K562 (cell line): ENCODE data around the gene MAU2. TPM values are rescaled to one million over a fixed set of nuclear protein-coding genes. Genes with fewer than 3 reads are reported as not detected.

Experiments used
- ATAC-seq: fragments of 200-7000 bp; cut with Tn5 transposase; 3 replicates; pipeline ENCODE4 v1.9.1; 2020; ENCODE audit warnings: moderate library complexity
- BruUV-seq: library from RNA; stranded (reverse); fragments of 400-500 nt; replicated peaks from 2 replicates; lab custom pipeline; 2021; lab: Mats Ljungman, UMichigan
- CTCF ChIA-PET: fragments of 300-600 bp; formaldehyde crosslinking; extraction: SDS; loops from one replicate; lab custom pipeline; 2021; ENCODE audit warnings: low intra/inter-chr PET ratio; lab: Yijun Ruan, JAX
- POLR2A ChIA-PET: fragments of 300-600, 350-650 bp; sonication (Branson Sonifier 250); formaldehyde crosslinking; extraction: SDS; loops from one replicate; lab custom pipeline; 2021; ENCODE audit warnings: antibody characterized with exemption, inconsistent platforms; lab: Yijun Ruan, JAX
- DNase-seq, 4 experiments: peaks; one replicate each; pipeline versions ENCODE4 v3.0.0 to v3.0.0-alpha.2; 2011 to 2018; ENCODE audit warnings: low spot score in 3 of 4, mixed read lengths in 3 of 4; ENCODE audit errors: extremely low read depth in 1 of 4
- FAIRE-seq: peaks from 2 replicates; lab custom pipeline; 2011; peaks lifted over from hg19 to GRCh38; lab: Jason Lieb, UNC
- H2AFZ ChIP-seq: 2 replicates; pipeline ENCODE4 v1.6.0; 2011; ENCODE audit warnings: low read depth, low read length, control low read depth, inconsistent platforms
- H3K27ac ChIP-seq: fragments of 200-600 bp; 3 replicates; pipeline ENCODE4 v1.8.0; 2011; ENCODE audit warnings: low read depth, mild to moderate bottlenecking, control low read depth, inconsistent platforms, low read length, moderate library complexity, mixed read lengths; ENCODE audit errors: extremely low read depth
- H3K27me3 ChIP-seq, 2 experiments: fragments of 300-600 bp in 1 of 2; 2 replicates in 1 of 2; 3 replicates in 1 of 2; pipeline versions ENCODE4 v1.6.0 to v1.8.0; 2011; ENCODE audit warnings: inconsistent platforms in 2 of 2, low read length in 2 of 2, mild to moderate bottlenecking in 1 of 2, mixed read lengths in 1 of 2, moderate library complexity in 1 of 2; ENCODE audit not compliant: control insufficient read depth in 2 of 2, insufficient read depth in 2 of 2
- H3K36me3 ChIP-seq: fragments of 300-600 bp; 3 replicates; pipeline ENCODE4 v1.8.0; 2011; ENCODE audit warnings: mild to moderate bottlenecking, low read length, inconsistent platforms; ENCODE audit not compliant: control insufficient read depth, insufficient read depth
- H3K4me1 ChIP-seq, 2 experiments: fragments of 200-600 bp in 1 of 2; replicated peaks in 1 of 2; 2 replicates in 1 of 2; 3 replicates in 1 of 2; pipeline versions ENCODE4 v1.5.1 to v1.8.0; 2011; ENCODE audit warnings: inconsistent platforms in 2 of 2, low read length in 2 of 2, mild to moderate bottlenecking in 1 of 2, mixed read lengths in 1 of 2, moderate library complexity in 1 of 2; ENCODE audit not compliant: control insufficient read depth in 2 of 2, insufficient read depth in 2 of 2
- H3K4me2 ChIP-seq: 2 replicates; pipeline ENCODE4 v1.6.1; 2011; ENCODE audit warnings: low read length, control low read depth, inconsistent platforms, mixed read lengths; ENCODE audit not compliant: insufficient read depth
- H3K4me3 ChIP-seq: fragments of 200-600 bp; sonication (generic), shearing (Covaris generic); 2 replicates; pipeline ENCODE4 v1.5.1; 2016; ENCODE audit warnings: control low read depth, inconsistent platforms
- H3K79me2 ChIP-seq: fragments of 200-600 bp; 3 replicates; pipeline ENCODE4 v1.8.0; 2011; ENCODE audit warnings: low read length, inconsistent platforms; ENCODE audit not compliant: control insufficient read depth, insufficient read depth
- H3K9ac ChIP-seq, 2 experiments: 2 replicates each; pipeline versions ENCODE4 v1.6.0 to v1.6.1; 2011; ENCODE audit warnings: low read depth in 2 of 2, low read length in 2 of 2, control low read depth in 1 of 2, inconsistent platforms in 1 of 2, mild to moderate bottlenecking in 1 of 2, mixed read lengths in 1 of 2; ENCODE audit not compliant: insufficient read depth in 1 of 2
- H3K9me1 ChIP-seq: one replicate; pipeline ENCODE4 v1.6.0; 2011; ENCODE audit warnings: inconsistent platforms, mild to moderate bottlenecking, low read length, moderate library complexity; ENCODE audit not compliant: control insufficient read depth, insufficient read depth
- H3K9me3 ChIP-seq: replicated peaks from 2 replicates; pipeline ENCODE4 v1.5.1; 2011; ENCODE audit warnings: low read depth, low read length, inconsistent platforms; ENCODE audit not compliant: control insufficient read depth, insufficient read depth
- H4K20me1 ChIP-seq: replicated peaks from 2 replicates; pipeline ENCODE4 v1.6.1; 2011; ENCODE audit warnings: low read length, inconsistent platforms, mixed read lengths; ENCODE audit not compliant: control insufficient read depth, insufficient read depth
- ATF7 ChIP-seq: fragments of 450-650 bp; IDR thresholded peaks from 2 replicates; pipeline ENCODE4 v1.7.1; 2014; ENCODE audit warnings: mild to moderate bottlenecking, moderate library complexity
- CREB1 ChIP-seq, 2 experiments: sonication (generic) in 1 of 2; formaldehyde crosslinking in 1 of 2; IDR thresholded peaks; 2 replicates each; pipeline versions ENCODE4 v1.6.1 to v1.8.0; 2012 to 2022; ENCODE audit warnings: inconsistent platforms in 1 of 2, mild to moderate bottlenecking in 1 of 2, missing genetic modification reagents in 1 of 2, moderate library complexity in 1 of 2
- DNMT1 ChIP-seq: fragments of 450-650 bp; IDR thresholded peaks from 2 replicates; pipeline ENCODE4 v1.6.1; 2016; ENCODE audit warnings: antibody characterized with exemption, mild to moderate bottlenecking
- GABPA ChIP-seq: fragments of 200-800 bp; sonication (Bioruptor generic); conservative IDR thresholded peaks from 2 replicates; pipeline ENCODE4 v1.6.1; 2016; ENCODE audit warnings: low read depth, missing genetic modification characterization, missing compliant biosample characterization
- RNF219 ChIP-seq: fragments of 250-450 bp; sonication (Bioruptor Pico); IDR thresholded peaks from 2 replicates; pipeline ENCODE4 v1.5.0; 2022; ENCODE audit warnings: mild to moderate bottlenecking
- SIN3A ChIP-seq, 2 experiments: fragments of 150-350 bp in 1 of 2; IDR thresholded peaks; 2 replicates each; pipeline ENCODE4 v1.6.1; 2011 to 2016; ENCODE audit warnings: borderline replicate concordance in 2 of 2, low read depth in 2 of 2, low read length in 2 of 2, mild to moderate bottlenecking in 2 of 2, moderate library complexity in 2 of 2; ENCODE audit not compliant: control insufficient read depth in 1 of 2
- ZBTB33 ChIP-seq: sonication (generic); formaldehyde crosslinking; IDR thresholded peaks from 2 replicates; pipeline ENCODE4 v1.8.1; 2023; ENCODE audit warnings: mild to moderate bottlenecking, missing genetic modification reagents
- ZFP91 ChIP-seq: sonication (generic); formaldehyde crosslinking; IDR thresholded peaks from 2 replicates; pipeline ENCODE4 v1.8.0; 2022; ENCODE audit warnings: mild to moderate bottlenecking, missing genetic modification reagents
- ZNF212 ChIP-seq: fragments of 450-650 bp; formaldehyde crosslinking; IDR thresholded peaks from 2 replicates; pipeline ENCODE4 v1.4.0; 2020; ENCODE audit warnings: mild to moderate bottlenecking
- WGBS: fragments of 100-300 bp; shearing (Covaris generic); methylation state at CpG from one replicate; pipeline ENCODE4 v1.1.6; 2016; ENCODE audit warnings: low coverage, mixed read lengths; ENCODE audit not compliant: insufficient coverage; ENCODE audit errors: missing lambda C conversion rate; 5-methylcytosine and 5-hydroxymethylcytosine counted together
- in situ Hi-C: fragments of 300-500 bp; cut with MboI; formaldehyde crosslinking; loops from 4 replicates; pipeline ENCODE4 v1.15.0; 2018; ENCODE audit warnings: inconsistent platforms, mixed read lengths
- intact Hi-C: fragments of 100-400 bp; cut with micrococcal nuclease; formaldehyde crosslinking; loops from 2 replicates; pipeline ENCODE4 v1.14.2; 2022
- polyA plus RNA-seq, 8 experiments: library from polyadenylated mRNA; depleted of rRNA in 4 of 8; stranded (reverse) in 5 of 8; unstranded in 3 of 8; fragments of >200 nt; fragmentation: Nextera tagmentation in 2 of 8; fragmentation: Illumina TruSeq in 1 of 8; extraction: Ambion mirVana in 2 of 8; extraction: Trizol in 1 of 8; gene quantifications; 2 replicates each; pipeline versions ENCODE4 v1.2.1 to v1.2.3, GENCODE V29; 2011 to 2014; ENCODE audit warnings: inconsistent platforms in 1 of 8, missing spikeins in 1 of 8
- total RNA-seq, 7 experiments: library from RNA; depleted of rRNA in 6 of 7; stranded (reverse); fragments of >200 nt in 6 of 7; fragmentation: Illumina TruSeq in 2 of 7; extraction: Trizol in 2 of 7; gene quantifications; 2 replicates each; pipeline versions ENCODE4 v1.2.1 to v1.2.3, GENCODE V29; 2011 to 2021; ENCODE audit warnings: low replicate concordance in 1 of 7
- TF ChIP-seq, protein P1 (sequence below), 2 experiments: fragments of 450-650 bp in 1 of 2; sonication (generic) in 1 of 2; formaldehyde crosslinking in 1 of 2; IDR thresholded peaks in 1 of 2; conservative IDR thresholded peaks in 1 of 2; 2 replicates each; pipeline versions ENCODE4 v1.6.1 to v1.8.1; 2016 to 2023; ENCODE audit warnings: mild to moderate bottlenecking in 2 of 2, moderate library complexity in 2 of 2, inconsistent platforms in 1 of 2, missing genetic modification reagents in 1 of 2
- TF ChIP-seq, protein P2 (sequence below): fragments of 450-650 bp; IDR thresholded peaks from 2 replicates; pipeline ENCODE4 v1.6.1; 2016; ENCODE audit warnings: missing biosample characterization, missing genetic modification characterization

Gene MAU2
- total and polyA plus RNA-seq, 9 of the 15 experiments (the other 6 are each of a cell fraction or from before 2014, with no cell fraction given): 1.2 to 48.1 (median 19.4) TPM

GRCh38 chr19:19402656-19403372 is 82.2 kb downstream of the MAU2 start:
- Histone ChIP-seq H3K27me3 (no peaks in the 10 kb centered on the region), H3K27ac (peak overlapping the region; percentile 75), H3K4me1 (peaks cover 36 to 42% of the 10 kb centered on the region in 2 experiments), H3K36me3 (peaks cover 18% of the 10 kb centered on the region; the same call in 2 of the 3 replicates), H4K20me1 (peaks cover 15% of the 10 kb centered on the region), H3K9ac (peak overlapping the region; percentile 45 to 56; a peak in 3 of 4 replicates), H3K79me2 (peaks cover 88% of the 10 kb centered on the region), H3K9me3 (no peaks in the 10 kb centered on the region), H3K4me2 (peak overlapping the region; percentile 47; the same call in 1 of the 2 replicates), H3K9me1 (peaks cover 3% of the 10 kb centered on the region), H3K4me3 (no peak overlapping the region), H2AFZ (no peak overlapping the region)
- WGBS: 66% methylated on average over 11 of the region's 11 CpGs
- DNase-seq: no peak
- no TSS peak for BruUV-seq
- in situ Hi-C loops: no loop called here
- no peak for ATAC-seq
- POLR2A ChIA-PET: interaction anchor here (0.8 to 1.6 kb wide), 6 partner anchors 9 to 56 kb away, joined by 3 to 9 read pairs (median 4); no protein-coding TSS in a partner anchor
- CTCF ChIA-PET: no interaction called here
- intact Hi-C loops: loop anchor here (1.0 kb wide), 1 partner anchor 11 kb away; no protein-coding TSS in a partner anchor
- FAIRE-seq: no peak
- TF ChIP-seq, protein P1, sequence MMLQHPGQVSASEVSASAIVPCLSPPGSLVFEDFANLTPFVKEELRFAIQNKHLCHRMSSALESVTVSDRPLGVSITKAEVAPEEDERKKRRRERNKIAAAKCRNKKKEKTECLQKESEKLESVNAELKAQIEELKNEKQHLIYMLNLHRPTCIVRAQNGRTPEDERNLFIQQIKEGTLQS (IDR thresholded peaks at IDR 0.05): peak; percentile 92
- TF ChIP-seq, protein P1 (CRISPR knock-in tag; conservative IDR thresholded peaks at IDR 0.05): no peak
- TF ChIP-seq ZFP91 (no peak), RNF219 (CRISPR knock-in tag) (no peak), ATF7 (peak; percentile 31; the same call in 1 of the 2 replicates), ZNF212 (CRISPR knock-in tag) (no peak), SIN3A (IDR thresholded peaks at IDR 0.05; ENCODE audit: borderline replicate concordance in 2 of 2, control insufficient read depth in 1 of 2, low read depth in 2 of 2, low read length in 2 of 2) (no peak), DNMT1 (no peak), GABPA (0 out of 2 replicates have a peak, but pooled peaks have one; percentile 12), CREB1 (IDR thresholded peaks at IDR 0.05) (no peak), CREB1 (CRISPR knock-in tag; IDR thresholded peaks at IDR 0.05) (no peak), ZBTB33 (CRISPR knock-in tag) (peak; percentile 91)
- TF ChIP-seq, protein P2, sequence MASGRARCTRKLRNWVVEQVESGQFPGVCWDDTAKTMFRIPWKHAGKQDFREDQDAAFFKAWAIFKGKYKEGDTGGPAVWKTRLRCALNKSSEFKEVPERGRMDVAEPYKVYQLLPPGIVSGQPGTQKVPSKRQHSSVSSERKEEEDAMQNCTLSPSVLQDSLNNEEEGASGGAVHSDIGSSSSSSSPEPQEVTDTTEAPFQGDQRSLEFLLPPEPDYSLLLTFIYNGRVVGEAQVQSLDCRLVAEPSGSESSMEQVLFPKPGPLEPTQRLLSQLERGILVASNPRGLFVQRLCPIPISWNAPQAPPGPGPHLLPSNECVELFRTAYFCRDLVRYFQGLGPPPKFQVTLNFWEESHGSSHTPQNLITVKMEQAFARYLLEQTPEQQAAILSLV: peak; percentile 88
